Omental fat pad (tissue), 4 donors: ENCODE data around the gene ZMIZ1. TPM values are rescaled to one million over a fixed set of nuclear protein-coding genes. Genes with fewer than 3 reads are reported as not detected.

ENCODE experiments used
- ATAC-seq: fragments of 150-250 bp; one replicate; pipeline ENCODE4 v1.9.1; 2016; ENCODE audit warnings: mild to moderate bottlenecking, moderate library complexity; ENCODE audit not compliant: low FRiP score
- DNase-seq: peaks from one replicate; pipeline ENCODE4 v3.0.0-alpha.2; 2019; ENCODE audit warnings: low spot score
- total RNA-seq, 4 donors: library from RNA; depleted of rRNA; stranded (reverse); fragments of >200 nt; gene quantifications; one replicate each; pipeline ENCODE4 v1.1.0, GENCODE V29; 2016
- TF ChIP-seq, protein P1 (sequence below), 3 donors: fragments of 450-650 bp; IDR thresholded peaks; one replicate each; pipeline ENCODE4 v1.5.1; 2016 to 2017; ENCODE audit warnings: antibody characterized with exemption in 3 of 3, mild to moderate bottlenecking in 3 of 3, moderate library complexity in 2 of 3

Gene ZMIZ1
- 10 to 100 TPM; 24.2 to 64.8 (median 43.1) TPM for total RNA-seq

DNA sequence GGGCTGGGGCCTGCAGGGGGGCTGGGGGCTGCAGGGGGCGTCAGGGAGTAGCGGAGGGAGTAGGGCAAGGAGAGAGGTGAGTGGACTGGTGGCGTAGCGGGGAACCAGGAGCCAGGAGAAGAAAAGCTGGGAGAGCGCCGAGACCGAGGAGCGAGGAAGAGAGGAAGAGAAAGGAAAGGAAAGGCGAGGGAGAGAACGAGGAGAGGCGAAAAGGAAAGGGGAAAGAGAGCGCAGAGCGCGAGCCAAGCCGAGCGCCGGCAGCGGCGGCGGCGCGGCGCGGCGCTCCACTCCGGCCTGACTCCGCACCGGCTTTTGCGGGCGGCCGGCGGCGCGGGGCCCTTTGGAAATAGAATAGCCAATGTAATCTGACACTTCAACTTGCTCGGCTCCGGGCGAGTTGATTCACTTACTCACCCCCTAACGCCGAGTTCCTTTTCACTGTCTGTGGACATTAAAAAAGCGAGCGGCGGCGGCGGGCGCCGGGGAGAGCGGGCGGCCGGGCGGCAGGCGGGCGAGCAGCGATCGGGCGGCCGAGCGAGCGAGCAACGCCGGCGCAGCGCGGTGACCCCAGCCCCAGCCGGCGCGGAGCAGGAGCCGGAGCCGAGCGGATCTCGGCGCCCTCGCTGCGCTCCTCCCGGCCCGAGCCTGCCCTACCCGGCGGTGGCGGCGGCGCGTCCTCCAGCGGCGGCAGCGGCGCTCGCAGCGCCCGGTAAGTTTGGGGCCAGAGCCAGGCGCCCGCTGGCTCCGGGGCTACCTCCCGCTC is at the start of gene ZMIZ1:
TSS of gene ZMIZ1 (plus strand) at position 405 of the 763 bp plus-strand sequence. CDS start 132,667 bp downstream, outside the sequence.
- DNase-seq (peak; percentile 71), ATAC-seq (peak; percentile 55)
- TF ChIP-seq, protein P1, sequence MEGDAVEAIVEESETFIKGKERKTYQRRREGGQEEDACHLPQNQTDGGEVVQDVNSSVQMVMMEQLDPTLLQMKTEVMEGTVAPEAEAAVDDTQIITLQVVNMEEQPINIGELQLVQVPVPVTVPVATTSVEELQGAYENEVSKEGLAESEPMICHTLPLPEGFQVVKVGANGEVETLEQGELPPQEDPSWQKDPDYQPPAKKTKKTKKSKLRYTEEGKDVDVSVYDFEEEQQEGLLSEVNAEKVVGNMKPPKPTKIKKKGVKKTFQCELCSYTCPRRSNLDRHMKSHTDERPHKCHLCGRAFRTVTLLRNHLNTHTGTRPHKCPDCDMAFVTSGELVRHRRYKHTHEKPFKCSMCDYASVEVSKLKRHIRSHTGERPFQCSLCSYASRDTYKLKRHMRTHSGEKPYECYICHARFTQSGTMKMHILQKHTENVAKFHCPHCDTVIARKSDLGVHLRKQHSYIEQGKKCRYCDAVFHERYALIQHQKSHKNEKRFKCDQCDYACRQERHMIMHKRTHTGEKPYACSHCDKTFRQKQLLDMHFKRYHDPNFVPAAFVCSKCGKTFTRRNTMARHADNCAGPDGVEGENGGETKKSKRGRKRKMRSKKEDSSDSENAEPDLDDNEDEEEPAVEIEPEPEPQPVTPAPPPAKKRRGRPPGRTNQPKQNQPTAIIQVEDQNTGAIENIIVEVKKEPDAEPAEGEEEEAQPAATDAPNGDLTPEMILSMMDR (IDR thresholded peaks at IDR 0.05), result no peak

DNA sequence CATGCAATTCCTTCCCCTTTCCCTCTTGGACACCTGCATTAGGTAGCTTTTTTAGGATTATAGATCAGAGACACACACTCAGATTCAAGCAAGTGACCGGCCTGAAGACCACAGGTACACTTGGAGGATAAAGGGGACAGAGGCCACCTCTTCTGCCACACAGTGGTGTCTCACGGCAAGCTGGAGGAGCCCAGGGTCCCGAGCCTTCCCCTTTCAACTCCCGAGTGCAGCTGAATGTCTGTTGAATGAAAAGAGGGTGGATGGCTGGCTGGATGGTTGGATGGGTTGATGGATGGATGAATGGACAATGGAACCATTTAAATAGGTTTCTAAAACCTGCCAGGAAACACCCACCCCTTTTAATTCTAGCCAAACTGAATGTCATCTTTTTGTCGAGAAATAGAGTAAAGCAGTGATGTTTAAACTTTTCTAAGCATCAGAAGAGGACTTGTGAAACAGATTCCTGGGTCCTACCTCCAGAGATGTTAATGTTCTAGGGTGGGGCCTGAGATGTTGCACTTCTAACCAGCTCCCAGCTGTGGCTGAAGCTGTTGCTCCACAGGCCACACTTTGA is 49.2 kb upstream of the ZMIZ1 start:
- DNase-seq (no peak), ATAC-seq (no peak)
- TF ChIP-seq, protein P1 (IDR thresholded peaks at IDR 0.05), result no peak

DNA sequence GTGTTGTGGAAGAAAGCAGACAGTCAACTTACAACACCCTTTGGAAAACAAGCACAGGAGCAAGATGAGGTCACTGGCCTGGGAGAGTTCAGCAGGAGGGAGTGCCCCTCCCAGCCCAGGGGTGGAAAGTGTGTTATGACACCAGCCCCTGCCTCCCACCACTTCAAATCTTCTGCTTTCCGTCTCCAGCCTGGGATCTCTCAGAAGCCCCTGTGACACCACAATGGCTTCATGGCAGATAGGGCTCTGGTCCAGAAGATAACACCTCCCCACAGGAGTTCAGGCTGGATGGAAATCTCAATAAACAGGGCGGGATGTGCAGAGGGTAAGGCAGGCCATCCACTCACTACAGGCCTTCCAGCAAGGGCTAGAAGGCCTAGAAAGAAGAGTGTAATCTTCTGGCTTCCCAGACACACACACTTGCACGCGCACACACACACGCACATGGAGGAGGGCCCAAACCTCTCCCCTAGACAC is 48.7 kb upstream of the ZMIZ1 start:
- peak; percentile 93 for ATAC-seq
- DNase-seq, result no peak
- TF ChIP-seq, protein P1 (IDR thresholded peaks at IDR 0.05), result no peak

GRCh38 chr10:79020605-79021004 is 48.2 kb upstream of the ZMIZ1 start:
- ATAC-seq (no peak), DNase-seq (no peak)
- TF ChIP-seq, protein P1 (IDR thresholded peaks at IDR 0.05), result no peak

- no peak for ATAC-seq
- TF ChIP-seq, protein P1 (IDR thresholded peaks at IDR 0.05), result no peak
- DNase-seq, result no peak
These were observed 47.3 kb upstream of the ZMIZ1 start for GRCh38 chr10:79021331-79021907.

DNA sequence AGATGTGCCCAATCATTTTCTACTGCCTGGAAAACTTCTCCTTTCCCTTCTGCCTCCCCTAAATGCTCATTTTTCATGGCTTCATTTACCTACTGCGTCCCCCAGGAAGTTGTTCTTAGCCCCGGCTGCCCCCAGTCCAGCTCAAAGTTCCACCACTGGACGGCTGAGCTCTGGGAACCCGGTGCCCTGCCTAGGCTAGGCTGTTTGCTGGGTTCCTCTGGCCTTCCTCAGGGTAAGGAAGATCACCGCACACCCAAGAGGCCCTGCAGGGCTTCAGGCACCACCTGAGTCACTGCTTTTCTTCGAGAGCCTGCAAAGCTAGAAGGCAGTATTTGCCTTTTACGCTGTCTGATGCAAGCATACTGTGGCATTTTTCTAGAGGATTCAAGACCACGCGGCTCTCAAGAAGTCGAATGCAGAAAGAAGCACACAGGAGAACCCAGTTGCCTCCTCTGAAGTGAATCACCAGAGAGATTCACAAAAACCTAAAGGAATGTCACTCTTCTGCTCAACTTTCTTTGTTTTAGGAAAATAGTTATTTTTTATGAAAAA is 46.7 kb upstream of the ZMIZ1 start:
- TF ChIP-seq, protein P1 (IDR thresholded peaks at IDR 0.05), result no peak
- DNase-seq, result no peak
- no peak for ATAC-seq
